Stimulated activated CD8-positive, alpha-beta memory T cell treated with anti-CD3 and anti-CD28 coated beads, Interleukin-7, amount 100 ng/mL, for 48 hours (primary cell): ENCODE measurements around the gene LRMDA.

Source experiments
- DNase-seq, 2 donors: peaks; one replicate each; pipeline ENCODE4 v3.0.0-alpha.2; 2020; ENCODE audit warnings: low read depth in 1 of 2; ENCODE audit errors: extremely low read depth in 1 of 2

Gene LRMDA

DNA sequence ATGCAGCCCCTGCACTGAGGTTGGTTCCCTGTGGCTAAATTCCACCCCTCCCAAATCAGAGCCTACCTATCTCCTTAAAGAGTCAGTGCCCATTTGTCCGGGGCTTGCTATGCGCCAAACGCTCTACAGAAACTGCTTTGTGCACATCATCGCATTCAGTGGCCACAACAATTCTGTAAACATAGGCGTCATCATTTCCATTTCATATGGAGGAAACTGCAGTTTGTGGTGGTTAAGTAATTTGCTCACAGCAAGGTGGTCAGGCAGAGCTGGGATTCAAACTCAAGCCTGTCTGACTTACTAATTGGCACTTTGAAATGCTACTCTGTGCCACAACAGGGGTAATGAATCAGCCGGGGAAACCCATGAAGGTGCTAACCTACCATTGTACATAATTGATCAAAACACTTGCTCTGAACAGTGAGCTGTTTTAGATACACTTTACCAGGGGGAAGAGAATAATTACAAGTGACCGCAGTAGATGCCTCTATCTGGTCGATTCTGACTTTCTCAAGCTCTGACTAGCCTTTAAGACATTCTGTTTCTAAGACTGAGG is 775.5 kb downstream of the LRMDA start:
- no peak for DNase-seq

DNA sequence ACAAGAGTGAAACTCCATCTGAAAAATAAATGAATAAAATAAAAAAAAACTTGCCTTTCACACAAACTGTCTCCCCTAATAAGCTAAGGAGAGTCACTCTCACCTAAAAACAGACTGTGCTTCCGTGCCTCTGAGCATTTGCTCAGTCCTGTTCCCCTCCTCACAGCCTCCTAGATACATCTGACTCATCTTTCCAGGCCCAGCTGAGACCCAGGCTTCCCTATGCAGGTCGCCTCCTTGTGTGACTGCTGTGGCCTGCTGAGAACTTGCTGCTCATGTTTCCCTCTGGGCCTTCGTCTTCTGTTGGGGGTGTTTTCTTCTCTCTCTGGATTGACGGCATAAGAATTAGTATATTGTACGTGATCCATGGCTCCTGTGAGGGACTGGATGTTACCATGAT is 777.7 kb downstream of the LRMDA start:
- DNase-seq: no peak

DNA sequence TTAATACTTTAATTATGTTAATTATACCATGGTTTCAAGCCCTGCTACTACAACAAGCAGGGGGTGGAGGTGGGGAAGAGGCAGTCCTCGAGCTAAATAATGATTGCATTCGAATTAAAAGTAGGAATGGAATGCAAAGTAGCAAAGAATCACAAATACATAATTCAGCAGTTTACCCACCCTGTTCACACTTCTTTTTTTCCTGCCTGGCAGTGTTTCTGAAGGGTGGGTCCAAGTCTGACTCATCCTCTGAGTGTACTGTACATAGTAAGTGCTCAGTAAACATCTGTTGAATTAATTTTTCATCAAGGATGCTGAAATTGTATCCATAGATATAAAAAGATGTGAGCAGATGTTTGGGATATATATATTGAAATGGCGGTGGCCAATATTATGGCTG is 778.8 kb downstream of the LRMDA start:
- DNase-seq: no peak

DNA sequence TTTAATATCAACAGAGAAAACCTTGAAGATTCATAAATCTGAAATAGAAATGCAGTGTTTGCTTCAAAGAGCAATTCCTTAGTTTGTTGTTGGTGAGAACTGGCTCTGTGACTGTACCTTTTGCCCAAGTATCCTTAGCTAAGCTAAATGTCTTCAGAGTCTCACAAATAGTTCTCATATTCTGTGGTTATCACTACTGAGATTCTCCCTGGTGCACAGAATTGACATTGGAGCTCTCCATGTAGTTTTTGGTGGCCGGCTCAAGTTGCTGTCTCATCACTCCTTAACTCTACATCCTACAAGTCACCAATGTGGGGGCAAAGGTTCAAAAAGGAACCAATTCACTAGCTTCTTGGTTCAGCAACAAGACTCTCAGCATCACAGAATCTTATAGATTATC is 780.3 kb downstream of the LRMDA start:
- no peak for DNase-seq

DNA sequence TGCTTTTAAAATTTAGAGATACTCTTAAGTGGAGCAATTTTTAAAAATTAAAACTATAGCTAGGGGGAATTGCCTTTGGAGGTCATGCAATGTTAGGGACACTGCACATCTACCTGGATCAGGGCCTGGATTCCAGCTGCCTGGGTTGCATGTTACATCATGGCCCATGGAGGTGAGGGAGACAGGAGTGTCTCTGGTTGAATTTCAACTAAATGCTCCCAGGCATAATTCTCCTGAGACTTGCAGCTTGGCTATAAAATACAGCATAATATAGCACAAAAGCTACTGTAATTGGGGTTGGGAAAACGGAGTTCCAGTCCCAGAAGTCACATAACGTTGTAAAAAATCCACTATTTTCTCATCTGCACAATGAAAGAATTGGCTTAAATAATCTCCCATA is 782.5 kb downstream of the LRMDA start:
- DNase-seq: no peak

DNA sequence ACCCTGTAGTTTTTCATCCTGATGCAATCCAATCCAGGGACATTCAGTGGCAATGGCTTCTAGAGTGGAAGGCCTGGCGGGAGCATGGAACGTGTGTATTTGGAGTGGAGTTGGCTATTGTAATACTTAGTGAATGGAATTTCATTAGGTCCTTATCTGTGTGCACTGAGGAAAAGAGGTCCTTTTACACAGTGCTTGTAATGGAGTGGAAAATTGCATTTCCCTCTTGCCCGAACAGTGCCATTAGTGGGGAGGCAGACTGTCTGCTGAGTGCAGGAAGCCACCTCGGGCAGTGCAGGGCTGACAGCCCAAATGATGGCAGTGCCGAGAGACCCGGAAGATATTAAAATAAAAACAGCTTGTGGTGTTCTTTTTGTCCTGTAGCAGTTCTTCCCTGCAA is 786.6 kb downstream of the LRMDA start:
- DNase-seq: no peak

DNA sequence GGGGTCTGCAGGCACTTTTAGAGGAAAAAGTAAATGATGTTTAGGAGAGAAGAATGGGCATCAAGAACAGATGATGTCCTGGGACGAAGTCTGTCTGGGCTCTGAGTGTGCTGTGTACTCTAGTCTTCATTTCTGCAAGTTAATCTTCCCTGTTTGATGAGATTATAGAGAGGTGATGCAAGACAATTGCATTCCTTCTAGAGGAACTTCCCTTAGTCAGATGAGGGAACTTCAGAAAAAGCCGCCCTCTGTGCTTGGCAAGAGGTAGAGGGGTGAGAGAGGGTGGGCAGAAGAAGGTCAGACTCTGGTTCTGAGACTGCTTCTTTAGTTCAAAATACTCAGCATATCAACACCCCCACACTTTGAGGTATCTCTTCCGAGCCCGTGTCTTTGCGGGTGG is 797.9 kb downstream of the LRMDA start:
- DNase-seq: no peak

DNA sequence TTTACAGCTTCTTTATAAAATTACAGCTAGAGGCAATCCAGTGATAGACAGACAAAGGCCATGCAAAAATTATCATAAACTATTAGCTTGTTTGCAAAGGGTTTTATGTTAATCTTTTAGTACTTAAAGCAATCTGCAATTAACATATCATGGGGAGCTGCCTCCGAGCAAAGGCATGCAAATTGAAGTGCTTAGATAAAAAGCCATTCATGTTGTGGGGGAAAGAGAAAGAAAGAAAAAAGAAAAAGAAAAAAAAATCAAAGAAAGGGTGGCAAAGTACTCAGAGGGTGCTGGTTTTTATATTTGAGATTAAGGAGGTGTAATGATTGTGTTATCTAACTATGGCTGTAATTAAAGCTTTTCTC is 799.5 kb downstream of the LRMDA start:
- no peak for DNase-seq

DNA sequence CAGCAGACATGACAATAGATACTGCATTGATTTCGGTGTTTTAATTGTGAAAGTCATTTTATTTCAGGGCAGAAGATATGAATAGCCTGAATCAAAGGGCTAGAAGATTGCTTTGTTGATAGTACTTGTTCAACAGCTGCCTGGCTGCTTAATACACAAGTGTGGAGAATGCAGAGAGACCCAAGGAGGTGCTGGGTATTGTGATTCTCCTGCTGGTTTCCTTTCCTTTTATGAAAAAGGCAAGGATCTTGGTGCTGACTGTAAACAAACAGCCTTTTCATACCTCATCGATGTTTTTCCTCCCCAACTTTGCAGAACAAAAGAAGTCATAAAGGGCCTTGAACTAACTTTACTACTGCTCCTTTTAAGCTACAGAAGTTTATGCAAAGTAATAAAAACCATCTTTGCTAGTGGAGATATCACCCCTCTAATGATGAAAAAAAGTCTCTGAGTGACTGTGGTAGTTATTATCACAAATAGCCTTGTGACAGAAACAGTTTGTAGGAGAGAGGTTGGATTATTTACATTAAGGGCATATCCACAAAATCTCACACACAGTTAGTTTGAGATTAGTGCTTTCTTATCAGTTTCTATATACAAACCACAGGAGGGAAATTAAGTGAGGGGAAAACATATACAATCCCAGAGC is 800.0 kb downstream of the LRMDA start:
- DNase-seq: no peak

DNA sequence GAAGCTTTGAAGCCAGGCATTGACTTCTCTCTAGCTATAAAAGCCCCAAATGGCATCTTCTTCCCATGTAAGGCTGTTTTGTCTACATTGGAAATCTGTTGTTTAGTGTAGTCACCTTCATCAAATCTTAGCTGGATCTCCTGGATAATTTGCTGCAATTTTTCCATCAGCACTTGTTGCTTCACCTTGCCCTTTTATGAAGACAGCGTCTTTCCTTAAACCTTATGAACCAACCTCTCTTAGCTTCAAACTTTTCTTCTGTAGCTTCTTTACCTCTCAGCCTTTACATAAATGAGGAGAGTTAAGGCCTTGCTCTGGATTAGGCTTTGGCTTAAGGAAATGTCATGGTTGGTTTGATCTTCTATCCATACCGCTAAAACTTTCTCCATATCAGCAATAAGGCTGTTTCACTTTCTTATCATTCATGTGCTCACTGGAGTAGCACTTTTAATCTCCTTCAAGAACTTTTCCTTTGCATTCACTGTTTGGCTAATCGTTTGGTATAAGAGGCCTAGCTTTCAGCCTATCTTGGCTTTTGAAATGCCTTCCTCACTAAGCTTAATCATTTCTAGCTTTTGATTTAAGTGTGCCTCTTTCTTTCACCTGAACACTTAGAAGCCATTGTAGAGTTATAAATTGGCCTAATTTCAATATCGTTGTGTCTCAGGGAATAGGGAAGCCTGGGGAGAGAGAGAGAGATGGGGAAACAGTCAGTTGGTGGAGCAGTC is 803.2 kb downstream of the LRMDA start:
- no peak for DNase-seq

DNA sequence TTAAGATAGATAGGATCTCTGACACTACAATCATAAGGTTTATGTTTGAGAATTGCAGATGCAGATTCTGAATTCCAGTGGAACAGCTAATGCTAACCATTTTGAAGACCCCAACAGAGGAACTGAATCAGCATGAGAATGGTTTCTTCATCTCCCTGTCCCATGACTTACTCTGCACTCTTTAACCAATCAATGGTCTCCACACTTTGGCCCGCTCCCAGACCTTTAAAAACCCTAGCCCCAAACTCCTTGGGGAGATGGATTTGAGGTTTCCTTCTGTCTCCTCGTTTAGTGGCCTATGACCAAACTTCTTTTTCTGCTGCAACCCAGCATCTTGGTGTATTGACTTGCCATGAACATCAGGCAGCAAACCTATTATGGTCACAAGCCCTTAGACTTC is 804.9 kb downstream of the LRMDA start:
- DNase-seq: no peak

DNA sequence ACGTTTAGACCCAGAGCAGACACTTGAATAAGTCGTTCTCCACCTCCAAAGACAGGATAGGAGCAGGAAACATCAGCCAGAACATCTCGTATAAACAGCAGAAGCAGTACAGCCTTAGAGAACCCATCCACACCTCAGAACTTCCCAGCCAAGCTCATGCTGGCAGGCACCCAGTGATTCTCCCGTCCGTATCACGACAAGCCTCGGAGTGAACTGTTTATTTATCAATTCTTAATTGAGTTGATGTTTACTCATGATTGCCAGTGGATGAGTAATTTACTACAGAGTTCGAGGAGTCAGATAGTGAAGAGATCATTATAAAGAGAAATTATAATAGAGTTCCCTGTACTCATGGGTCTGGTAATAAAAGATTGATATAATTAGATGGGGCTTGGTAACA is 811.5 kb downstream of the LRMDA start:
- DNase-seq: no peak

DNA sequence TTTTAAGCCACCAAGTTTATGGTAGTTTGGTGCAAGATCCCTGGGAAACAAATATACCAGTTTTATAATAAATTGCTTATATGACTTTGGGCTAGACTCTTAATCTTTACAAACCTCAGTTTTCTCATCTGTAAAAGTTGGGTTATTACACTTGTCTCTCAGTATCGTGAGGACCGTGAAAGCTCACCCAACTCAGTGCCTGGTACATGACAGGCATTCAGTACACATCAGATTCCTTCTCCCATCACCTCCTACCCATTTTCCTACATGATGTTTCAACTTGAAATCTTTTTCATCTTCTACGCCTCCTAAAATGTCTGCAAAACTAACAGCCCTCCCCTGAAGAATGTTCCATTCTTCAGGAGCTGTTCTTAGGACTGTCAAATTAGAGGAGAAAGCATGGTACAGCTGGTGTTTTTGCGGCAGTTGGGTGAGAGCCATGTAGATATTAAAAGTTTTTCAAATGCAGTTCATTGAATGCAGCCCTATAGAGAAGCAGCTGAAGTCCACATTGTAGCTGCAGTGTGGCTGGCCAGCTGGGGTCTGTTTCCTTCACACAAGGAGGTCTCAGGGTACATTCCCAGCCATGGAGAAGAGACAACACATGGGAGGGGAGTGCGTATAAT is 812.8 kb downstream of the LRMDA start:
- DNase-seq: no peak

DNA sequence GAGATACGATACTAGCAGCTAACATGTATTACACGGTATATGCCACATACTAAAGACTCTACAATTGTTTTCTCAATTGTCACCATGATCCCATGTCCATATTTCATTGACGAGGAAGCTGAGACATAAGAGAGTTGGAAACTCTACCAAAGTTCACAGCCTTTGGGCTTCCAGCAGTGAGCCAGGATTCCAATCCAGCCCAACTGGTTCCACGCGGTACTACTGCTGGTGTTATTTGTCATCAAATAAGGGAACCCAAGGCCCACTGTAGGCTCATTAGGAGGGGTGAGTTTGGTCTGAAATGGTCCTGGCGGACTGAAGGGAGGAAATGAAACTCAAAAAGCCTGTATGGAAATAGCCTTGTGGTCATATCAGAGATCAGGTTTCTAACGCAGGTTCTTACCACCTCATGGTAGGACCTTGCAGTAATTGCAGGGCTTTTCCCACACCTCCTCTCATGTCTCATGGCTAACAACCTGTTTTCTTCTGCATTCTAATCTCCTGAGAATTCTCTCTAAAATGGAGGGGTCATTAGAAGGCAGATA is 814.6 kb downstream of the LRMDA start:
- no peak for DNase-seq

DNA sequence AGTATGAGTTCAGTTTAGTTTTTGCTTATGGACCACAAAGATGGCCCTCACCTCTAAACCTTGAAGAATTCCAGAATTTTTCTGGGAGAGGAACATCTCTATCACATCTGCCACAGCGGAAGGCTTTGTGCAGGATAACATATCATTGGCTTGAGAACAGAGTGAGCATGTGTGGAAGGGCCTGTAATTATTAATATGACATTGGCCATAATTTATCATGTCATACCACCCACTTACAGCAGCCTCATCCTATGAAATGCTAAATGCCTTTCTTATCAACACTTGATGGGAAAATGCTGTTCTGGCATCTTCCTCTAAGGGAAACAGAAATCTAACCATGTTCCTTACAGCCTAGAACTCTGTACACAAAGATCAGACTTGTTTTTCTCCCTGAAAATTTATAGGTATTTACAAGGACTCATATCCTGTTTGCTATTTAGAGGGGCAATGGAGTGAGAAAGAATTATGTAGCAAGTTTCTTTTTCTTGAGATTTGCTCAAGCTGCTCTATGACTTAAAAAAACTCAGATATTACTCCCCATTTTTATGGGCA is 817.3 kb downstream of the LRMDA start:
- no peak for DNase-seq

DNA sequence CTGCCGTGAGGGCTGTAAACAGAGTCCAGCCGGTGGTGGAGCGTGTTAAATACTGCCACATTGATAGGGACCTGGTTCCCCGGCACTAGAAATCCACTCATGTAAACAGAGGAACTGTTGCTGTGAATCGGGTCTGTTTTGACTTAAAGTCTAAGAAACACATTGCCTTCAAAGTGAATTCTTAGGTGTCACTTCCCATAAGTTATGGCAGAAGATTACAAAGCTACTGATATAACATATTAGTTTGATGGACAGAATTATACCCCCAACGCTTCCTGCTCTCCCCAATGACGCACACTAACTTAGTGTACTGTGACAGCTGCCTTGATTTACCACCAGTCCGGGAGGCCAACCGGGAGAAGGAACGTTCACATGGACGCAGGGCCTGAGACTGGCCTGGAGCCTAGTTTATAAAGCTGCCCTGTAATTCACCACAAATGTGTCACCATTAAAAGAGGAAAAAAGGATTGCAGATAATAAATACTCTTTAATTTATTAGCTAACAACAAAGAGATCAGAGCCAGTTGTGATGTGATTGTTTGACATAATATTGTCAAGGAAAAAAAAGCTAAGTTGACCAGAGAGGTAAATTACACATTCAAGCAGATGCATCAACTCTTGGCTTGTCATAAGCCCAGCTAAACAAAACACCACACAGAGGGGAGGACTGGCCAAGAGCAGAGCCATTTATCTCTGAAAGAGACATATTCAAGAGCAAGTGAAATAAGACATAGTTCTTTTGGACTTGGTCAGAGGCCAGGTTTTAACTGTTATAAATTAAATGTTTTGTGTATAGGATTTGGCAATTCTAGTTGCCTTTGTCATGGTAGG is 820.6 kb downstream of the LRMDA start:
- no peak for DNase-seq

DNA sequence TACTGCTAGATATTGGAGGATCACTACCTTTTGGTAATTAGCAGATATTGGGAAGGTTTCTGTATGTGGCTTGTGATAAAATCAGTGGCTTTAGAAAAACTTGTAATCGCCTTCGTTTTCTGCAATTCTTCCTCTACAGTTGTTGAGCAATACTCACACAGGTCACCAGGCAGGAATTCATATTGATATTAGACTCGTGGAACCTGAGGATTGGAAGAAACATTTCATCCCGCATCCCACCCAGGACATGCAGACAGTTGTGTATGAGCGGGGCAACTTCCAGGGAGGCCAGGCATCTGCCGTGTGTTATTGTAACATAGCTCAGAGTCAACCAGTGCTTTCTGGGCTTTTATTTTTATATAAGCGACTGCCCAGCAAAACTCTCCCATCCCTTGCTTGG is 821.3 kb downstream of the LRMDA start:
- DNase-seq: no peak

DNA sequence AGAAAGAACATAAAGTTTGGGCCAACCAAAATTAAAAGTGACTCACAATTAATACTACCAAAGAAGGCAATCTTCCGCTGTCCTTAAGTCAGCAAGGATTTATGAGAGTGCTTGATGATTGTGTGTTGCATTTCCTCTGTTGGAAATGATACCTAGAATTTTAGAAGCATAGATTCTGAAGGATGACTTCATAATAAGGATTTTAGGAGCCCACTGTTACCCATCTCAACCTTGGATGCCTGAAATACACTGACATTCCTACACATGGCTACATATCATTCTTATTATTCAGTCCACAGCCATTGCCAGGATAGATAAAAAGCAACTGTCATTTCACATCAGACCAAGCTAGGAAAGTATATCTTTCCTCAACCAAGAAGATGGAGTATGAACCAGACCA is 823.8 kb downstream of the LRMDA start:
- no peak for DNase-seq

DNA sequence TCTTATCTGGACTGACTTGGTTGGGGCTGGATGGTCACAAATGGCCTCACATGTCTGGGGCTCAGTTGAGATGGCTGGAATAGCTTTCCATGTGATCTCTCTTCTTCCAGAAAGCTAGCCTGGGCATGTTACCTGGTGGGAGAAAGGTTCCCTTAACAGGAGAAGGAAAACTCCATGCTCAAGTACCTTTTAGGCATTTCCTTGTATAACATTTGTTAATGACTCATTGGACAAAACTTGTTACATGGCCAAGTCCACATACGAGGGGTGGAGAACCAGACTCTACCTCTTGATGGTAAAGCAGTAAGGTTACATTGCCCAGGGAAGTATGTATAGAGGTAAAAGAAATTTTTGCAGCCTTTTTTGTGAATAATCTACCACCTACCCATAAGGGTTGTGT is 826.4 kb downstream of the LRMDA start:
- no peak for DNase-seq

DNA sequence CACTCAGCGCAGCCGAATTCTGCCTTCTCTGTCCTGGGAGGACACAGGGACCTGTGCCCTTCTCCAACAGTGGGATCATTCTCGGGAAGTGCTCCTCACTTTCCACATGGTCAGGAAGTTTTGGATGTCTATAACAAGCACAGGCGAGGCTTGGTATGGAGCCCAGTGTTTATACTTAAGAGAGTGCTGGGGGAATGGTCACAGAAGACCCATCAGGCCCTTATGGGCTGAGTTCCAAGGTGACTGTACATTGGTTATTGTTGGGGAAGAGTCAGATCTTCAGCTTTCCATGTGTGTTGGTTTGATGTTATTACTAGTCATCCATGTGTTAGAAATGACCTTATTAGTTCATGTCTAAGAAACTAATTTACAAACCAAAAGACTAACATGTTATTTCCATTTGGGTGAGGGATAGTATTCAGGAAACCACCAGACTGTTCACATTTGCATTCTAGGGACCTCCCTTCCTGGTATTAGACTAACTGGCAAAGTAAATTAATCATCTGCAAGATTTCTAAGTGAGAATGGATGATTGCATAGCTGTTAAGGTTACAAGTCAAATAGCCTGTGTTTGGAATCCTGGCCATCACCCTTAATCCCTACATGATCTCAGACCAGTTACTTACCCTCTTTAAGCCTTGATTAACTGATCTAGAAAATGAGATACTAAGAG is 834.2 kb downstream of the LRMDA start:
- DNase-seq: no peak
